B cell (primary cell): Measurements from ENCODE around the gene NFIC. TPM values are rescaled to one million over a fixed set of nuclear protein-coding genes. Genes with fewer than 3 reads are reported as not detected.

ENCODE experiments used
- ATAC-seq: fragments of 200-7000 bp; cut with Tn5 transposase; one replicate; pipeline ENCODE4 v1.10.0; 2021; ENCODE audit warnings: low read depth, mild to moderate bottlenecking, moderate number of reproducible peaks, moderate library complexity
- CTCF ChIA-PET: fragments of 350-600 bp; sonication (Branson Sonifier 250); formaldehyde crosslinking; loops from one replicate; lab custom pipeline; 2021; ENCODE audit warnings: antibody characterized with exemption, inconsistent platforms; lab: Charles Lee
- POLR2A ChIA-PET: fragments of 350-600 bp; sonication (Branson Sonifier 250); formaldehyde crosslinking; loops from one replicate; lab custom pipeline; 2021; ENCODE audit warnings: antibody characterized with exemption; lab: Charles Lee
- DNase-seq: peaks from one replicate; pipeline ENCODE4 v3.0.0; 2013
- H2AFZ ChIP-seq: 2 replicates; pipeline ENCODE4 v1.6.1; 2012; ENCODE audit warnings: mild to moderate bottlenecking, low read depth, low read length; ENCODE audit not compliant: insufficient read depth, poor library complexity, severe bottlenecking
- H3K27ac ChIP-seq, 2 donors: 1 replicate in 1 of 2; 2 replicates in 1 of 2; pipeline ENCODE4 v1.5.1; 2012 to 2013; ENCODE audit warnings: low read length in 2 of 2, mild to moderate bottlenecking in 2 of 2, moderate library complexity in 1 of 2
- H3K27me3 ChIP-seq, 4 experiments: fragments of 200-600 bp in 1 of 4; sonication (generic) in 1 of 4; replicated peaks in 1 of 4; 1 replicate in 2 of 4; 2 replicates in 2 of 4; pipeline versions ENCODE4 v1.6.1 to v1.7.0; 2013 to 2016; ENCODE audit warnings: low read length in 3 of 4, mild to moderate bottlenecking in 2 of 4, mixed read lengths in 1 of 4, moderate library complexity in 1 of 4; ENCODE audit not compliant: insufficient read depth in 4 of 4, control insufficient read depth in 3 of 4; ENCODE audit errors: control extremely low read depth in 1 of 4
- H3K36me3 ChIP-seq, 2 experiments: replicated peaks in 1 of 2; 1 replicate in 1 of 2; 2 replicates in 1 of 2; pipeline versions ENCODE4 v1.6.1 to v1.7.1; 2013; ENCODE audit warnings: low read length in 1 of 2; ENCODE audit not compliant: insufficient read depth in 2 of 2, control insufficient read depth in 1 of 2; ENCODE audit errors: control extremely low read depth in 1 of 2, extremely low read depth in 1 of 2
- H3K4me1 ChIP-seq, 2 donors: fragments of 200-600 bp in 1 of 2; sonication (generic) in 1 of 2; 1 replicate in 1 of 2; 2 replicates in 1 of 2; pipeline versions ENCODE4 v1.5.1 to v1.6.1; 2013 to 2017; ENCODE audit warnings: low read length in 2 of 2; ENCODE audit not compliant: control insufficient read depth in 2 of 2, insufficient read depth in 2 of 2
- H3K4me2 ChIP-seq: replicated peaks from 2 replicates; pipeline ENCODE3; 2012; ENCODE audit warnings: mild to moderate bottlenecking, low read depth, low read length; ENCODE audit not compliant: poor library complexity, severe bottlenecking
- H3K4me3 ChIP-seq, 5 experiments: fragments of 200-600 bp in 1 of 5; sonication (generic) in 1 of 5; 1 replicate in 3 of 5; 2 replicates in 2 of 5; pipeline versions ENCODE4 v1.5.1 to v1.7.0; 2011 to 2016; ENCODE audit warnings: low read length in 4 of 5, mild to moderate bottlenecking in 4 of 5, low read depth in 2 of 5, control low read depth in 1 of 5, moderate library complexity in 1 of 5; ENCODE audit not compliant: insufficient read depth in 1 of 5; ENCODE audit errors: control extremely low read depth in 1 of 5, extremely low read depth in 1 of 5
- H3K79me2 ChIP-seq: fragments of 200-600 bp; sonication (generic); one replicate; pipeline ENCODE4 v1.6.0; 2016; ENCODE audit warnings: low read length; ENCODE audit not compliant: control insufficient read depth, insufficient read depth
- H3K9ac ChIP-seq: fragments of 200-600 bp; sonication (generic); 2 replicates; pipeline ENCODE4 v1.6.1; 2017; ENCODE audit warnings: mild to moderate bottlenecking, low read length, moderate library complexity
- H3K9me3 ChIP-seq, 3 donors: one replicate each; pipeline versions ENCODE4 v1.6.1 to v1.7.1; 2013; ENCODE audit warnings: low read length in 2 of 3; ENCODE audit not compliant: control insufficient read depth in 2 of 3, insufficient read depth in 1 of 3; ENCODE audit errors: control extremely low read depth in 1 of 3
- H4K20me1 ChIP-seq: 2 replicates; pipeline ENCODE4 v1.6.0; 2012; ENCODE audit warnings: mild to moderate bottlenecking, low read length; ENCODE audit not compliant: insufficient read depth, control insufficient read depth, poor library complexity, severe bottlenecking
- H3K27ac Mint-ChIP-seq: one replicate; pipeline ENCODE4 v1.8.0; 2021; ENCODE audit warnings: mixed read lengths
- H3K27me3 Mint-ChIP-seq: one replicate; pipeline ENCODE4 v1.8.0; 2021; ENCODE audit warnings: mixed read lengths
- H3K4me1 Mint-ChIP-seq: one replicate; pipeline ENCODE4 v1.8.0; 2021; ENCODE audit warnings: mixed read lengths
- H3K4me3 Mint-ChIP-seq: one replicate; pipeline ENCODE4 v1.8.0; 2021; ENCODE audit warnings: mixed read lengths
- H3K9me3 Mint-ChIP-seq: one replicate; pipeline ENCODE4 v1.8.0; 2022; ENCODE audit warnings: mixed read lengths; ENCODE audit not compliant: insufficient read depth
- CTCF ChIP-seq: fragments of 200-600 bp; IDR thresholded peaks from one replicate; pipeline ENCODE4 v1.8.0; 2022; ENCODE audit warnings: antibody characterized with exemption, mild to moderate bottlenecking
- EZH2 ChIP-seq: IDR thresholded peaks from 2 replicates; pipeline ENCODE4 v1.6.1; 2012; ENCODE audit warnings: borderline replicate concordance, low read depth, mild to moderate bottlenecking, moderate library complexity, low read length; ENCODE audit not compliant: insufficient read depth, poor library complexity, severe bottlenecking
- WGBS: methylation state at CpG from one replicate; pipeline ENCODE4 v1.1.5; 2013; ENCODE audit warnings: missing lambda C conversion rate; ENCODE audit not compliant: insufficient coverage; 5-methylcytosine and 5-hydroxymethylcytosine counted together
- intact Hi-C: fragments of 100-400 bp; cut with micrococcal nuclease; formaldehyde crosslinking; loops from one replicate; pipeline ENCODE4 v1.10.0; 2022
- polyA plus RNA-seq: library from polyadenylated mRNA; depleted of rRNA; stranded (reverse); fragments of >200 nt; gene quantifications from 2 replicates; pipeline ENCODE4 v1.2.3, GENCODE V29; 2012
- total RNA-seq, 2 donors: library from RNA; stranded (reverse); fragments of 120-200 nt in 1 of 2; gene quantifications; 1 replicate in 1 of 2; 2 replicates in 1 of 2; pipeline versions ENCODE4 v1.2.3 to v1.2.4, GENCODE V29; 2013 to 2022

The NFIC gene
- total and polyA plus RNA-seq, 2 donors (not counting 1 experiment from before 2014, with no cell fraction given) = 3.8 to 23.6 TPM

GRCh38 chr19:3431760-3432397 lies 65.5 kb downstream of the NFIC start:
- TF ChIP-seq EZH2 = no peak
- TF ChIP-seq CTCF = no peak
- no peak overlapping the region for H3K4me3 Mint-ChIP-seq
- no peak overlapping the region for H3K27ac ChIP-seq
- H3K27me3 Mint-ChIP-seq = no peaks in the 10 kb centered on the region
- no peaks in the 10 kb centered on the region for H3K27me3 ChIP-seq
- no peak overlapping the region for H3K4me3 ChIP-seq
- no peak for ATAC-seq
- H3K27ac Mint-ChIP-seq = no peak overlapping the region
- no peaks in the 10 kb centered on the region for H3K9me3 Mint-ChIP-seq
- H3K4me1 ChIP-seq = peaks cover 16 to 30% of the 10 kb centered on the region in 2 donors
- CTCF ChIA-PET = interaction anchor here (0.7 to 5.6 kb wide), 5 partner anchors 13 to 131 kb away, joined by 3 to 119 read pairs (median 5); no protein-coding TSS in a partner anchor
- peaks cover 0 to 11% (median 0%) of the 10 kb centered on the region in 3 donors for H3K9me3 ChIP-seq
- peaks cover 22% of the 10 kb centered on the region for H3K4me1 Mint-ChIP-seq
- no peak overlapping the region for H2AFZ ChIP-seq
- POLR2A ChIA-PET = no interaction called here
- intact Hi-C loops = no loop called here
- no peaks in the 10 kb centered on the region for H3K36me3 ChIP-seq
- H3K9ac ChIP-seq = no peak overlapping the region
- 98% methylated on average over 18 of the region's 18 CpGs for WGBS
- no peak overlapping the region for H3K4me2 ChIP-seq
- peaks cover 14% of the 10 kb centered on the region for H3K79me2 ChIP-seq
- no peak for DNase-seq
- H4K20me1 ChIP-seq = no peaks in the 10 kb centered on the region

- H3K27ac Mint-ChIP-seq = no peak overlapping the region
- Histone ChIP-seq H2AFZ (no peak overlapping the region), H3K4me2 (no peak overlapping the region), H3K4me3 (no peak overlapping the region), H3K27ac (no peak overlapping the region), H3K4me1 (peaks cover 14 to 28% of the 10 kb centered on the region in 2 donors), H3K27me3 (no peaks in the 10 kb centered on the region), H3K79me2 (peaks cover 14% of the 10 kb centered on the region), H3K9me3 (peaks cover 0 to 6% (median 0%) of the 10 kb centered on the region in 3 donors), H3K36me3 (no peaks in the 10 kb centered on the region), H4K20me1 (no peaks in the 10 kb centered on the region), H3K9ac (no peak overlapping the region)
- ChIA-PET POLR2A (no interaction called here), CTCF (interaction anchor here (0.6 to 1.3 kb wide), 2 partner anchors 106 to 151 kb away, joined by 3 to 4 read pairs; no protein-coding TSS in a partner anchor)
- H3K4me3 Mint-ChIP-seq = no peak overlapping the region
- intact Hi-C loops = no loop called here
- no peaks in the 10 kb centered on the region for H3K27me3 Mint-ChIP-seq
- no peaks in the 10 kb centered on the region for H3K9me3 Mint-ChIP-seq
- WGBS = 95% methylated on average over 8 of the region's 12 CpGs
- DNase-seq = no peak
- ATAC-seq = no peak
- peaks cover 18% of the 10 kb centered on the region for H3K4me1 Mint-ChIP-seq
- TF ChIP-seq EZH2 = no peak
- no peak for TF ChIP-seq CTCF
Measured at GRCh38 chr19:3433313-3433712, 66.9 kb downstream of the NFIC start.
